GM12872 (cell line): ENCODE measurements around the gene CSNK1A1L.

ENCODE experiments used
- CTCF ChIP-seq: IDR thresholded peaks from 3 replicates; pipeline ENCODE4 v1.5.1; 2011; ENCODE audit warnings: low read depth, mild to moderate bottlenecking, low read length, moderate library complexity; ENCODE audit not compliant: insufficient read depth

The CSNK1A1L gene

GRCh38 chr13:37065890-37066526, 39.5 kb downstream of the CSNK1A1L start:
- no peak for TF ChIP-seq CTCF

GRCh38 chr13:37059848-37060192, 45.6 kb downstream of the CSNK1A1L start:
- TF ChIP-seq CTCF = no peak

- TF ChIP-seq CTCF = no peak
These were observed 46.3 kb downstream of the CSNK1A1L start, which contains the start of gene SUPT20H for GRCh38 chr13:37058910-37059847. Gene SUPT20H (minus strand): TSS chr13:37059688. CDS start chr13:37051490, 8,198 bp downstream.
